Measurements from ENCODE around the gene UBN1. TPM values are rescaled to one million over a fixed set of nuclear protein-coding genes. Genes with fewer than 3 reads are reported as not detected.

UBN1 gene
- total and polyA plus RNA-seq, 3 donors from 2014 or later, result 88.1 to 115 (median 98.2) TPM

DNA sequence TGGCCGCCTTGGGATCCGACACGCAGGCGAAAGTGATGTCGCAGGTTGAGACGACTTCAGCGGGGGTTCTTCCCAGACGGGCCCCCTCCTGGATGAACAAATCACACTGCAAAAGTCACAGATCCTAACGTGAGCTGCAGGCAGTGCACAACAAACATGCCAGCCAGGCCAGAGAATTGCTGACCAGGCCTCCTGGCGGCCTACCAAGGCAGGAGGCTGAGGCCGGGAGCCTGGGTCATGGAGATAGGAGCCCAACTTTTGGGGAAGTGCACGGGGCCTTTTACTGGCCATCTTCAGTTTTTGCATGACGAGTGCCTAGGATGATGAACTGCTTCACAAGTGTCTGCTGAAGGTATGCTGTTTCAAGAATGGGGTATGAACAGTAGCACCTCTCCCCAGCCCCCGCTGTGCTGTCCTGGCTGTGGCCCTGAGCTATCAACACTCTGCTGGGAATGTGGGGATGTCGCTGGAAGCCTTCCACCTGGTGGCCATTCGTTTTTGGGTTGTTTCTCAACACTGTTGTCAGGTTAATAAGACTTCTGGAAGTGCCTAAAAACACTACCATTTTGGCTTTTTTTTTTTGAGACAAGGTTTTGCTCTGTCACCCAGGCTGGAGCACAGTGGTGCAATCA, 32.6 kb upstream of the UBN1 start:
- H3K27ac ChIP-seq, result no peak overlapping the region
- 70 to 75% methylated on average over 14 to 16 of the region's 16 CpGs for WGBS, 2 donors
- H3K36me3 ChIP-seq (ENCODE audit: low read depth, missing control alignments), result no peaks in the 10 kb centered on the region
- H3K9me3 ChIP-seq, result no peaks in the 10 kb centered on the region
- intact Hi-C loops (cut with DNase I; ENCODE audit: low total_unique reads), result no loop called here
- no peaks in the 10 kb centered on the region for H3K27me3 ChIP-seq
- TF ChIP-seq POLR2A (IDR thresholded peaks at IDR 0.05), result no peak
- TF ChIP-seq, protein P1, sequence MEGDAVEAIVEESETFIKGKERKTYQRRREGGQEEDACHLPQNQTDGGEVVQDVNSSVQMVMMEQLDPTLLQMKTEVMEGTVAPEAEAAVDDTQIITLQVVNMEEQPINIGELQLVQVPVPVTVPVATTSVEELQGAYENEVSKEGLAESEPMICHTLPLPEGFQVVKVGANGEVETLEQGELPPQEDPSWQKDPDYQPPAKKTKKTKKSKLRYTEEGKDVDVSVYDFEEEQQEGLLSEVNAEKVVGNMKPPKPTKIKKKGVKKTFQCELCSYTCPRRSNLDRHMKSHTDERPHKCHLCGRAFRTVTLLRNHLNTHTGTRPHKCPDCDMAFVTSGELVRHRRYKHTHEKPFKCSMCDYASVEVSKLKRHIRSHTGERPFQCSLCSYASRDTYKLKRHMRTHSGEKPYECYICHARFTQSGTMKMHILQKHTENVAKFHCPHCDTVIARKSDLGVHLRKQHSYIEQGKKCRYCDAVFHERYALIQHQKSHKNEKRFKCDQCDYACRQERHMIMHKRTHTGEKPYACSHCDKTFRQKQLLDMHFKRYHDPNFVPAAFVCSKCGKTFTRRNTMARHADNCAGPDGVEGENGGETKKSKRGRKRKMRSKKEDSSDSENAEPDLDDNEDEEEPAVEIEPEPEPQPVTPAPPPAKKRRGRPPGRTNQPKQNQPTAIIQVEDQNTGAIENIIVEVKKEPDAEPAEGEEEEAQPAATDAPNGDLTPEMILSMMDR (IDR thresholded peaks at IDR 0.05), result no peak
- DNase-seq, result no peak
- no peak overlapping the region for H3K4me3 ChIP-seq
- H3K4me1 ChIP-seq, result no peaks in the 10 kb centered on the region

DNA sequence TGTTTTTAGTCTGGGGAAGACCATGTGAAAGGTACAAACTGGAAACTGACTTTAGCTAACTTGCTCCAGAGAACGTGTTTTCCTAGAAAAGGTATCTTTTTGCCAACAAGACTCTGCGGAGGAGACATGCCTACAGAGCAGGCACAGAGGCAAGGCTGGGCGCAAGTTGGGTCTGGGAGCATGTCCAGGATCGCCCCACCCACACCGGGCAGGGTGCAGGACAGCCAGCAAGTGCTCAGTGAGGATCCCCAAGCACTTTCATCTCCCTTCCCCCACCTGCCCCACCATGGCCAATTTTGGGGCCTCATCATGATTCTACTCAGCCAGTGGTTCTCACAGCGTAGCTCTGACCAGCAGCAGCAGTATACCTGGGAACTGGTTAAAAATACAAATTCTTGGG, 26.6 kb upstream of the UBN1 start:
- H3K36me3 ChIP-seq (ENCODE audit: low read depth, missing control alignments), result no peaks in the 10 kb centered on the region
- WGBS, 2 donors, result 97% methylated on average over 6 of the region's 6 CpGs
- no peaks in the 10 kb centered on the region for H3K4me1 ChIP-seq
- DNase-seq, result no peak
- no peak for TF ChIP-seq POLR2A (IDR thresholded peaks at IDR 0.05)
- TF ChIP-seq, protein P1 (IDR thresholded peaks at IDR 0.05), result no peak
- H3K27me3 ChIP-seq, result no peaks in the 10 kb centered on the region
- no peak overlapping the region for H3K4me3 ChIP-seq
- H3K9me3 ChIP-seq, result no peaks in the 10 kb centered on the region
- intact Hi-C loops (cut with DNase I; ENCODE audit: low total_unique reads), result no loop called here
- no peak overlapping the region for H3K27ac ChIP-seq

DNA sequence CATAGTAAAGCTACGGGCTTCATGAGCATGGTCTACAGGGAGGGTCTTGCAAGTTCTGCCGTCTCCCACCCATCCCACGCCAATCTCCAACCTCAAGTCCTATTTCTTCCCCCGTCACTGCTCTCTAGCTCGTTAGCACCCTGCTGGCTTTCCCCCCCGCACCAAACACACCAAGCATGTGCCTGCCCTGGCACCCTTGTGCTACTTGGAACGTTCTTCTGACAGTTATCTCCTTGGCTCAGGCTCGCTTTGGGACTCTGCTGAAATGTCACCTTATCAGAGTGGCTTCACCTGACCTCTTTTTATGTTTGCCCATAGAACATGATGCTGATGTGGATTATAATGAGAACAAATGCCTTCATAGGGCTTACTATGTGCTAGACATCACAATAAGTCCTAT, 22.1 kb upstream of the UBN1 start:
- Histone ChIP-seq H3K36me3 (ENCODE audit: low read depth, missing control alignments) (no peaks in the 10 kb centered on the region), H3K4me1 (no peaks in the 10 kb centered on the region), H3K27ac (no peak overlapping the region), H3K4me3 (no peak overlapping the region), H3K9me3 (no peaks in the 10 kb centered on the region), H3K27me3 (no peaks in the 10 kb centered on the region)
- no peak for DNase-seq
- no peak for TF ChIP-seq POLR2A (IDR thresholded peaks at IDR 0.05)
- TF ChIP-seq, protein P1 (IDR thresholded peaks at IDR 0.05), result no peak
- intact Hi-C loops (cut with DNase I; ENCODE audit: low total_unique reads), result no loop called here
- 84 to 85% methylated on average over 8 of the region's 8 CpGs for WGBS, 2 donors

DNA sequence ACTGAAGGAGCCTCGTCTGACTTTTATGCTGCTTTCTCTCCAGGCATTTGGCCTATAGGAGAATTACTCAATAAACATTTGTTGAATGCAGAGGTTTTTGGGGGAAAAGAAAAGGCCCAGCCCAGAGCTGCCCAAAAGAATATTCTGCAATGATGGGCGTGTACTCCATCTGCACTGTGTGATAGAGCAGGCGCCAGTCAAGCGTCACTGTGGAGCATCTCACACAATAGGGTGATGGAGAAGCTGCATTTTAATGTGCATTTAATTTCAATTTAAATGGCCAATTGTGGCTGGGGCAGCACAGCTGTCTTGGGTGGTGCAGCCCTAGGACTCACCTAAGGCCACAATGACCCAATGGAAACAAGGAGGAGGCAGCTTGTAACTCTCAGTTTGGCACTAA, 20.8 kb upstream of the UBN1 start:
- no peaks in the 10 kb centered on the region for H3K27me3 ChIP-seq
- intact Hi-C loops (cut with DNase I; ENCODE audit: low total_unique reads), result no loop called here
- H3K36me3 ChIP-seq (ENCODE audit: low read depth, missing control alignments), result no peaks in the 10 kb centered on the region
- H3K4me1 ChIP-seq, result no peaks in the 10 kb centered on the region
- no peak overlapping the region for H3K27ac ChIP-seq
- no peak for TF ChIP-seq POLR2A (IDR thresholded peaks at IDR 0.05)
- TF ChIP-seq, protein P1 (IDR thresholded peaks at IDR 0.05), result no peak
- no peak overlapping the region for H3K4me3 ChIP-seq
- WGBS, 2 donors, result 88 to 97% methylated on average over 4 of the region's 4 CpGs
- DNase-seq, result no peak
- H3K9me3 ChIP-seq, result no peaks in the 10 kb centered on the region

DNA sequence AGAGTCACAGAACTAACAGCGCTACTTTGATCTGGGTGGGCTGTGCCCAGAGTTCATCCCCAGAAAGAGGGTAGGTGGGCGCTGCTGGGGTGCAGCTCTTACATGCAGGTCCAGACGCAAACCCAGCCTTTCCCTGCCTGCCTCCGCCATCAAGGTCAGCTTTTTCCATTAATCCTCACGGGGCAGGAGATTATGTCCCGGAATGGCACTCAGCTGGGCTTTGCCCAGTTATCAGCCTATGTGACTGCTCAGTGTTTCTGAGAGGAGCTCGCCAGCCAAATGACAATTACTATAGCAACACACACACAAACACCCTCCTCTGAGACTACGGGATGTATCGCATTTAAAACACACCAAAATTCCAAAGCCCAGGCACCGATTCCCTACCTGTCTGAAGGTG, 20.3 kb upstream of the UBN1 start:
- H3K36me3 ChIP-seq (ENCODE audit: low read depth, missing control alignments), result no peaks in the 10 kb centered on the region
- intact Hi-C loops (cut with DNase I; ENCODE audit: low total_unique reads), result no loop called here
- no peak for DNase-seq
- H3K9me3 ChIP-seq, result no peaks in the 10 kb centered on the region
- no peak overlapping the region for H3K27ac ChIP-seq
- H3K4me3 ChIP-seq, result no peak overlapping the region
- no peak for TF ChIP-seq POLR2A (IDR thresholded peaks at IDR 0.05)
- TF ChIP-seq, protein P1 (IDR thresholded peaks at IDR 0.05), result no peak
- no peaks in the 10 kb centered on the region for H3K4me1 ChIP-seq
- 74 to 78% methylated on average over 10 of the region's 10 CpGs for whole genome bisulfite sequencing, 2 donors
- no peaks in the 10 kb centered on the region for H3K27me3 ChIP-seq

Data from testis (tissue), 3 donors.